ENCODE data around the gene FAM83C.
"Not testable (repeated sequence)": the region's sequence is repeated elsewhere in the genome, so short reads cannot be mapped to it uniquely, and the experiment has no call there.

FAM83C gene

GRCh38 chr20:35263532-35264341 is 28.5 kb downstream of the FAM83C start:
- DNase-seq = no peak

GRCh38 chr20:35262731-35263531 is 29.3 kb downstream of the FAM83C start:
- DNase-seq = not testable (repeated sequence)

GRCh38 chr20:35262321-35262720 is 29.9 kb downstream of the FAM83C start:
- DNase-seq = not testable (repeated sequence)

GRCh38 chr20:35260426-35260825 is 31.8 kb downstream of the FAM83C start:
- no peak for DNase-seq

- DNase-seq = no peak
These were observed 34.9 kb downstream of the FAM83C start for GRCh38 chr20:35257175-35257909.

GRCh38 chr20:35254448-35254999 is 37.7 kb downstream of the FAM83C start:
- DNase-seq = no peak

GRCh38 chr20:35253010-35253409 is 39.2 kb downstream of the FAM83C start:
- DNase-seq = no peak

- not testable (repeated sequence) for DNase-seq
These were observed 39.6 kb downstream of the FAM83C start for GRCh38 chr20:35252598-35252997.

GRCh38 chr20:35252037-35252461 is 40.2 kb downstream of the FAM83C start:
- DNase-seq = no peak

- no peak for DNase-seq
These were observed 40.6 kb downstream of the FAM83C start for GRCh38 chr20:35251613-35251940.

- no peak for DNase-seq
These were observed 43.4 kb downstream of the FAM83C start for GRCh38 chr20:35248641-35249475.

GRCh38 chr20:35246723-35247122 is 45.5 kb downstream of the FAM83C start:
- no peak for DNase-seq

- no peak for DNase-seq
These were observed 48.2 kb downstream of the FAM83C start for GRCh38 chr20:35243986-35244385.

GRCh38 chr20:35243317-35243716 is 48.9 kb downstream of the FAM83C start:
- DNase-seq = no peak

- DNase-seq = no peak
These were observed 51.4 kb downstream of the FAM83C start for GRCh38 chr20:35240811-35241293.

- no peak for DNase-seq
These were observed 52.0 kb downstream of the FAM83C start for GRCh38 chr20:35240083-35240810.

GRCh38 chr20:35238735-35239134 is 53.5 kb downstream of the FAM83C start:
- no peak for DNase-seq

- no peak for DNase-seq
These were observed 54.1 kb downstream of the FAM83C start for GRCh38 chr20:35238170-35238569.

- no peak for DNase-seq
These were observed 54.7 kb downstream of the FAM83C start for GRCh38 chr20:35237486-35237885.

- no peak for DNase-seq
These were observed 56.3 kb downstream of the FAM83C start for GRCh38 chr20:35235881-35236280.

All from 8988T (cell line).